K562 (cell line): ENCODE results near the gene RUNX1. TPM values are rescaled to one million over a fixed set of nuclear protein-coding genes. Genes with fewer than 3 reads are reported as not detected.

Experiments used
- ATAC-seq: fragments of 200-7000 bp; cut with Tn5 transposase; 3 replicates; pipeline ENCODE4 v1.9.1; 2020; ENCODE audit warnings: moderate library complexity
- BruUV-seq: library from RNA; stranded (reverse); fragments of 400-500 nt; replicated peaks from 2 replicates; lab custom pipeline; 2021; lab: Mats Ljungman, UMichigan
- CTCF ChIA-PET: fragments of 300-600 bp; formaldehyde crosslinking; extraction: SDS; loops from one replicate; lab custom pipeline; 2021; ENCODE audit warnings: low intra/inter-chr PET ratio; lab: Yijun Ruan, JAX
- POLR2A ChIA-PET: fragments of 300-600, 350-650 bp; sonication (Branson Sonifier 250); formaldehyde crosslinking; extraction: SDS; loops from one replicate; lab custom pipeline; 2021; ENCODE audit warnings: antibody characterized with exemption, inconsistent platforms; lab: Yijun Ruan, JAX
- DNase-seq, 4 experiments: peaks; one replicate each; pipeline versions ENCODE4 v3.0.0 to v3.0.0-alpha.2; 2011 to 2018; ENCODE audit warnings: low spot score in 3 of 4, mixed read lengths in 3 of 4; ENCODE audit errors: extremely low read depth in 1 of 4
- FAIRE-seq: peaks from 2 replicates; lab custom pipeline; 2011; peaks lifted over from hg19 to GRCh38; lab: Jason Lieb, UNC
- H2AFZ ChIP-seq: 2 replicates; pipeline ENCODE4 v1.6.0; 2011; ENCODE audit warnings: low read depth, low read length, control low read depth, inconsistent platforms
- H3K27ac ChIP-seq: fragments of 200-600 bp; 3 replicates; pipeline ENCODE4 v1.8.0; 2011; ENCODE audit warnings: low read depth, mild to moderate bottlenecking, control low read depth, inconsistent platforms, low read length, moderate library complexity, mixed read lengths; ENCODE audit errors: extremely low read depth
- H3K27me3 ChIP-seq, 2 experiments: fragments of 300-600 bp in 1 of 2; 2 replicates in 1 of 2; 3 replicates in 1 of 2; pipeline versions ENCODE4 v1.6.0 to v1.8.0; 2011; ENCODE audit warnings: inconsistent platforms in 2 of 2, low read length in 2 of 2, mild to moderate bottlenecking in 1 of 2, mixed read lengths in 1 of 2, moderate library complexity in 1 of 2; ENCODE audit not compliant: control insufficient read depth in 2 of 2, insufficient read depth in 2 of 2
- H3K36me3 ChIP-seq: fragments of 300-600 bp; 3 replicates; pipeline ENCODE4 v1.8.0; 2011; ENCODE audit warnings: mild to moderate bottlenecking, low read length, inconsistent platforms; ENCODE audit not compliant: control insufficient read depth, insufficient read depth
- H3K4me1 ChIP-seq, 2 experiments: fragments of 200-600 bp in 1 of 2; replicated peaks in 1 of 2; 2 replicates in 1 of 2; 3 replicates in 1 of 2; pipeline versions ENCODE4 v1.5.1 to v1.8.0; 2011; ENCODE audit warnings: inconsistent platforms in 2 of 2, low read length in 2 of 2, mild to moderate bottlenecking in 1 of 2, mixed read lengths in 1 of 2, moderate library complexity in 1 of 2; ENCODE audit not compliant: control insufficient read depth in 2 of 2, insufficient read depth in 2 of 2
- H3K4me2 ChIP-seq: 2 replicates; pipeline ENCODE4 v1.6.1; 2011; ENCODE audit warnings: low read length, control low read depth, inconsistent platforms, mixed read lengths; ENCODE audit not compliant: insufficient read depth
- H3K4me3 ChIP-seq: fragments of 200-600 bp; sonication (generic), shearing (Covaris generic); 2 replicates; pipeline ENCODE4 v1.5.1; 2016; ENCODE audit warnings: control low read depth, inconsistent platforms
- H3K79me2 ChIP-seq: fragments of 200-600 bp; 3 replicates; pipeline ENCODE4 v1.8.0; 2011; ENCODE audit warnings: low read length, inconsistent platforms; ENCODE audit not compliant: control insufficient read depth, insufficient read depth
- H3K9ac ChIP-seq, 2 experiments: 2 replicates each; pipeline versions ENCODE4 v1.6.0 to v1.6.1; 2011; ENCODE audit warnings: low read depth in 2 of 2, low read length in 2 of 2, control low read depth in 1 of 2, inconsistent platforms in 1 of 2, mild to moderate bottlenecking in 1 of 2, mixed read lengths in 1 of 2; ENCODE audit not compliant: insufficient read depth in 1 of 2
- H3K9me1 ChIP-seq: one replicate; pipeline ENCODE4 v1.6.0; 2011; ENCODE audit warnings: inconsistent platforms, mild to moderate bottlenecking, low read length, moderate library complexity; ENCODE audit not compliant: control insufficient read depth, insufficient read depth
- H3K9me3 ChIP-seq: replicated peaks from 2 replicates; pipeline ENCODE4 v1.5.1; 2011; ENCODE audit warnings: low read depth, low read length, inconsistent platforms; ENCODE audit not compliant: control insufficient read depth, insufficient read depth
- H4K20me1 ChIP-seq: replicated peaks from 2 replicates; pipeline ENCODE4 v1.6.1; 2011; ENCODE audit warnings: low read length, inconsistent platforms, mixed read lengths; ENCODE audit not compliant: control insufficient read depth, insufficient read depth
- ADNP ChIP-seq: fragments of 200-800 bp; sonication (Bioruptor generic); IDR thresholded peaks from 2 replicates; pipeline ENCODE4 v1.6.1; 2016; ENCODE audit warnings: missing genetic modification characterization, missing compliant biosample characterization
- CBFA2T3 ChIP-seq: fragments of 450-650 bp; IDR thresholded peaks from 2 replicates; pipeline ENCODE4 v1.6.1; 2017
- DNMT1 ChIP-seq: fragments of 450-650 bp; IDR thresholded peaks from 2 replicates; pipeline ENCODE4 v1.6.1; 2016; ENCODE audit warnings: antibody characterized with exemption, mild to moderate bottlenecking
- IRF2 ChIP-seq: sonication (generic); formaldehyde crosslinking; IDR thresholded peaks from 2 replicates; pipeline ENCODE4 v1.8.1; 2022; ENCODE audit warnings: mild to moderate bottlenecking, missing genetic modification reagents
- MCM7 ChIP-seq, 2 experiments: fragments of 450-650 bp; IDR thresholded peaks; 2 replicates each; pipeline ENCODE4 v1.6.1; 2016 to 2018
- MED1 ChIP-seq: sonication (generic); formaldehyde crosslinking; IDR thresholded peaks from 2 replicates; pipeline ENCODE4 v1.8.1; 2023; ENCODE audit warnings: missing genetic modification reagents, borderline replicate concordance
- NFE2 ChIP-seq: IDR thresholded peaks from 2 replicates; pipeline ENCODE4 v1.6.1; 2014; ENCODE audit warnings: antibody characterized with exemption, low read depth
- RFX5 ChIP-seq: IDR thresholded peaks from 2 replicates; pipeline ENCODE4 v1.6.1; 2011; ENCODE audit warnings: low read depth, mild to moderate bottlenecking, improper control_type of control experiment, low read length
- TGIF2 ChIP-seq: sonication (generic); formaldehyde crosslinking; IDR thresholded peaks from 2 replicates; pipeline ENCODE4 v1.8.1; 2022; ENCODE audit warnings: mild to moderate bottlenecking, missing genetic modification reagents, moderate library complexity
- ZNF316 ChIP-seq: fragments of 450-650 bp; IDR thresholded peaks from 2 replicates; pipeline ENCODE4 v1.6.1; 2016
- ZNF766 ChIP-seq: fragments of 200-800 bp; sonication (Bioruptor generic); conservative IDR thresholded peaks from 2 replicates; pipeline ENCODE4 v1.6.1; 2016; ENCODE audit warnings: missing genetic modification characterization, missing compliant biosample characterization
- WGBS: fragments of 100-300 bp; shearing (Covaris generic); methylation state at CpG from one replicate; pipeline ENCODE4 v1.1.6; 2016; ENCODE audit warnings: low coverage, mixed read lengths; ENCODE audit not compliant: insufficient coverage; ENCODE audit errors: missing lambda C conversion rate; 5-methylcytosine and 5-hydroxymethylcytosine counted together
- in situ Hi-C: fragments of 300-500 bp; cut with MboI; formaldehyde crosslinking; loops from 4 replicates; pipeline ENCODE4 v1.15.0; 2018; ENCODE audit warnings: inconsistent platforms, mixed read lengths
- intact Hi-C: fragments of 100-400 bp; cut with micrococcal nuclease; formaldehyde crosslinking; loops from 2 replicates; pipeline ENCODE4 v1.14.2; 2022
- polyA plus RNA-seq, 8 experiments: library from polyadenylated mRNA; depleted of rRNA in 4 of 8; stranded (reverse) in 5 of 8; unstranded in 3 of 8; fragments of >200 nt; fragmentation: Nextera tagmentation in 2 of 8; fragmentation: Illumina TruSeq in 1 of 8; extraction: Ambion mirVana in 2 of 8; extraction: Trizol in 1 of 8; gene quantifications; 2 replicates each; pipeline versions ENCODE4 v1.2.1 to v1.2.3, GENCODE V29; 2011 to 2014; ENCODE audit warnings: inconsistent platforms in 1 of 8, missing spikeins in 1 of 8
- total RNA-seq, 7 experiments: library from RNA; depleted of rRNA in 6 of 7; stranded (reverse); fragments of >200 nt in 6 of 7; fragmentation: Illumina TruSeq in 2 of 7; extraction: Trizol in 2 of 7; gene quantifications; 2 replicates each; pipeline versions ENCODE4 v1.2.1 to v1.2.3, GENCODE V29; 2011 to 2021; ENCODE audit warnings: low replicate concordance in 1 of 7
- TF ChIP-seq, protein P1 (sequence below): fragments of 450-650 bp; IDR thresholded peaks from 2 replicates; pipeline ENCODE4 v1.6.1; 2018; ENCODE audit warnings: mild to moderate bottlenecking, low read depth; ENCODE audit not compliant: partially characterized antibody
- TF ChIP-seq, protein P2 (sequence below): sonication (generic); formaldehyde crosslinking; IDR thresholded peaks from 2 replicates; pipeline ENCODE4 v1.8.0; 2022; ENCODE audit warnings: mild to moderate bottlenecking, missing genetic modification reagents
- TF ChIP-seq, protein P3 (sequence below): fragments of 250-450 bp; sonication (Bioruptor Pico); IDR thresholded peaks from 2 replicates; pipeline ENCODE4 v1.8.0; 2021; ENCODE audit warnings: mild to moderate bottlenecking, moderate library complexity

The RUNX1 gene
- total and polyA plus RNA-seq, 9 of the 15 experiments (the other 6 are each of a cell fraction or from before 2014, with no cell fraction given), result 2.2 to 68.6 (median 17.8) TPM

DNA sequence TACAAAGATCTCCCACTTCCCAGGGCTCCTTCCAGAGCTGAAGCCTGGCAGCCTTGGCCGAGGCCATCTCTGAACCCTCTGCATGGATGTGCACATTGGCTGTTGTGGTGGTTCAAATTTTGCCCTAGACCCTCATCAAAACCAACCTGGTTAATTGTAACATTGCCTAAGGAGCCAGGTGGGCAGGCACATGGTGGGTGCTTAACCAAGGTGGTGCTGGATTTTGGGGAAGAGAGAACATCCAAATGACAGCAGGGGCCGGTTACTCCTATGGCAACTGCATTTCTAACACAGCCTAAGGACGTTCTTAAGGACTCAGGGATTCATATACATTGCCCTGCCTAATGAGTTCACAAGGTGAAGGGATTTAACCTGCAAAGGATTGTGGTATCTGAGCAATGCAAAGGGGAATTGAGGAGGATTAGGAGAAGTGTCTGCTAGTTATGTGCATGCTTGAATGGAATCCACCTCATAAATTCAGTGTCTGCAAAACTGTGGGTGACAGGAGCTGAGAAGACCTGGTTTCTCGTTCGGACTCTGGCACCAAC lies 10.3 kb downstream of the RUNX1 start:
- H3K9me3 ChIP-seq, result no peaks in the 10 kb centered on the region
- no peak for FAIRE-seq
- H3K9ac ChIP-seq, result no peak overlapping the region
- no peaks in the 10 kb centered on the region for H3K9me1 ChIP-seq
- peaks cover 4 to 16% of the 10 kb centered on the region in 2 experiments; a peak in 4 of 5 replicates for H3K4me1 ChIP-seq
- H3K4me3 ChIP-seq, result no peak overlapping the region
- no peaks in the 10 kb centered on the region; a peak in 1 of 5 replicates for H3K27me3 ChIP-seq
- H3K27ac ChIP-seq, result no peak overlapping the region
- no peak overlapping the region for H3K4me2 ChIP-seq
- no TSS peak for BruUV-seq
- intact Hi-C loops, result no loop called here
- H2AFZ ChIP-seq, result peak overlapping the region; percentile 88
- H3K79me2 ChIP-seq, result no peaks in the 10 kb centered on the region
- CTCF ChIA-PET, result interaction anchor here (0.6 kb wide), 1 partner anchor 131 kb away, joined by 5 read pairs; no protein-coding TSS in a partner anchor
- TF ChIP-seq, protein P1, sequence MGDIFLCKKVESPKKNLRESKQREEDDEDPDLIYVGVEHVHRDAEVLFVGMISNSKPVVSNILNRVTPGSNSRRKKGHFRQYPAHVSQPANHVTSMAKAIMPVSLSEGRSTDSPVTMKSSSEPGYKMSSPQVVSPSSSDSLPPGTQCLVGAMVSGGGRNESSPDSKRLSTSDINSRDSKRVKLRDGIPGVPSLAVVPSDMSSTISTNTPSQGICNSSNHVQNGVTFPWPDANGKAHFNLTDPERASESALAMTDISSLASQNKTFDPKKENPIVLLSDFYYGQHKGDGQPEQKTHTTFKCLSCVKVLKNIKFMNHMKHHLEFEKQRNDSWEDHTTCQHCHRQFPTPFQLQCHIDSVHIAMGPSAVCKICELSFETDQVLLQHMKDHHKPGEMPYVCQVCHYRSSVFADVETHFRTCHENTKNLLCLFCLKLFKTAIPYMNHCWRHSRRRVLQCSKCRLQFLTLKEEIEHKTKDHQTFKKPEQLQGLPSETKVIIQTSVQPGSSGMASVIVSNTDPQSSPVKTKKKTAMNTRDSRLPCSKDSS, result no peak
- no peak for TF ChIP-seq MCM7 (IDR thresholded peaks at IDR 0.05)
- no peak for TF ChIP-seq IRF2
- no peak for TF ChIP-seq NFE2
- TF ChIP-seq RFX5, result no peak
- TF ChIP-seq, protein P2, sequence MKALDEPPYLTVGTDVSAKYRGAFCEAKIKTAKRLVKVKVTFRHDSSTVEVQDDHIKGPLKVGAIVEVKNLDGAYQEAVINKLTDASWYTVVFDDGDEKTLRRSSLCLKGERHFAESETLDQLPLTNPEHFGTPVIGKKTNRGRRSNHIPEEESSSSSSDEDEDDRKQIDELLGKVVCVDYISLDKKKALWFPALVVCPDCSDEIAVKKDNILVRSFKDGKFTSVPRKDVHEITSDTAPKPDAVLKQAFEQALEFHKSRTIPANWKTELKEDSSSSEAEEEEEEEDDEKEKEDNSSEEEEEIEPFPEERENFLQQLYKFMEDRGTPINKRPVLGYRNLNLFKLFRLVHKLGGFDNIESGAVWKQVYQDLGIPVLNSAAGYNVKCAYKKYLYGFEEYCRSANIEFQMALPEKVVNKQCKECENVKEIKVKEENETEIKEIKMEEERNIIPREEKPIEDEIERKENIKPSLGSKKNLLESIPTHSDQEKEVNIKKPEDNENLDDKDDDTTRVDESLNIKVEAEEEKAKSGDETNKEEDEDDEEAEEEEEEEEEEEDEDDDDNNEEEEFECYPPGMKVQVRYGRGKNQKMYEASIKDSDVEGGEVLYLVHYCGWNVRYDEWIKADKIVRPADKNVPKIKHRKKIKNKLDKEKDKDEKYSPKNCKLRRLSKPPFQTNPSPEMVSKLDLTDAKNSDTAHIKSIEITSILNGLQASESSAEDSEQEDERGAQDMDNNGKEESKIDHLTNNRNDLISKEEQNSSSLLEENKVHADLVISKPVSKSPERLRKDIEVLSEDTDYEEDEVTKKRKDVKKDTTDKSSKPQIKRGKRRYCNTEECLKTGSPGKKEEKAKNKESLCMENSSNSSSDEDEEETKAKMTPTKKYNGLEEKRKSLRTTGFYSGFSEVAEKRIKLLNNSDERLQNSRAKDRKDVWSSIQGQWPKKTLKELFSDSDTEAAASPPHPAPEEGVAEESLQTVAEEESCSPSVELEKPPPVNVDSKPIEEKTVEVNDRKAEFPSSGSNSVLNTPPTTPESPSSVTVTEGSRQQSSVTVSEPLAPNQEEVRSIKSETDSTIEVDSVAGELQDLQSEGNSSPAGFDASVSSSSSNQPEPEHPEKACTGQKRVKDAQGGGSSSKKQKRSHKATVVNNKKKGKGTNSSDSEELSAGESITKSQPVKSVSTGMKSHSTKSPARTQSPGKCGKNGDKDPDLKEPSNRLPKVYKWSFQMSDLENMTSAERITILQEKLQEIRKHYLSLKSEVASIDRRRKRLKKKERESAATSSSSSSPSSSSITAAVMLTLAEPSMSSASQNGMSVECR (CRISPR knock-in tag), result no peak
- no peak for TF ChIP-seq CBFA2T3
- TF ChIP-seq MED1 (CRISPR knock-in tag), result no peak
- TF ChIP-seq TGIF2 (CRISPR knock-in tag), result no peak
- TF ChIP-seq ADNP (tag), result no peak
- no peak for TF ChIP-seq DNMT1
- TF ChIP-seq, protein P3, sequence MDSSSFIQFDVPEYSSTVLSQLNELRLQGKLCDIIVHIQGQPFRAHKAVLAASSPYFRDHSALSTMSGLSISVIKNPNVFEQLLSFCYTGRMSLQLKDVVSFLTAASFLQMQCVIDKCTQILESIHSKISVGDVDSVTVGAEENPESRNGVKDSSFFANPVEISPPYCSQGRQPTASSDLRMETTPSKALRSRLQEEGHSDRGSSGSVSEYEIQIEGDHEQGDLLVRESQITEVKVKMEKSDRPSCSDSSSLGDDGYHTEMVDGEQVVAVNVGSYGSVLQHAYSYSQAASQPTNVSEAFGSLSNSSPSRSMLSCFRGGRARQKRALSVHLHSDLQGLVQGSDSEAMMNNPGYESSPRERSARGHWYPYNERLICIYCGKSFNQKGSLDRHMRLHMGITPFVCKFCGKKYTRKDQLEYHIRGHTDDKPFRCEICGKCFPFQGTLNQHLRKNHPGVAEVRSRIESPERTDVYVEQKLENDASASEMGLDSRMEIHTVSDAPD, result no peak
- TF ChIP-seq ZNF316, result no peak
- no peak for TF ChIP-seq ZNF766
- TF ChIP-seq, all 486 proteins: peak for 0
- no peak for DNase-seq
- POLR2A ChIA-PET, result interaction anchor here (0.7 to 2.0 kb wide), 4 partner anchors 9 to 153 kb away, joined by 3 to 7 read pairs (median 4); no protein-coding TSS in a partner anchor
- in situ Hi-C loops, result no loop called here
- WGBS, result 64% methylated on average over 5 of the region's 5 CpGs
- ATAC-seq, result no peak
- H4K20me1 ChIP-seq, result no peaks in the 10 kb centered on the region
- no peaks in the 10 kb centered on the region for H3K36me3 ChIP-seq
